ENCODE measurements around the gene APBB3. TPM values are rescaled to one million over a fixed set of nuclear protein-coding genes. Genes with fewer than 3 reads are reported as not detected.

Gene APBB3
- polyA plus RNA-seq, 3 donors = 18.5 to 24.3 (median 22.2) TPM

DNA sequence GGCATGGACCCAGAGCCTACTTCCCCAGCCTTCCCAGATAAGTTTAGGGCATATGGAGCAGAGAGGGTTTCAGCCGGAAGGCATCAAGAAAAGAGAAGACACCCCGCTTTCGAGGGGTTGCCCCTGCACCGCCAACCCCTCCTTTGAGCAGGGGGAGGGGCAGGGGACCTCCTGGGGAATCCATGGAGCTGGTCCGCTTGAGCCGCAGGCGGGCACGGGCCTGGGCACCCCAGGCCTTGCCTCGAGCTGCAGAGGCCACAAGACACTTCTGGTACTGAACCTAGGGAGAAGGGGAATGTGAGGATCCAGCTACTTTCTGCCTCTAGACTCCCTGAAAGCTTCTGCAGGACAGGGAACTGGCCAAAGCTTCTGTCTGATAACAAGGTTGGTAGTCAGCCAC, 5.9 kb downstream of the APBB3 start:
- 93 to 94% (median 94%) methylated on average over 7 to 9 of the region's 9 CpGs for WGBS, 3 donors
- H3K27ac ChIP-seq (ENCODE audit: low read depth, low read length) = no peak overlapping the region

- peak overlapping the region; percentile 63 for H3K27ac ChIP-seq (ENCODE audit: low read depth, low read length)
- 72 to 87% (median 73%) methylated on average over 3 of the region's 3 CpGs for WGBS, 3 donors
These were observed 6.4 kb downstream of the APBB3 start for GRCh38 chr5:140557965-140558364.

DNA sequence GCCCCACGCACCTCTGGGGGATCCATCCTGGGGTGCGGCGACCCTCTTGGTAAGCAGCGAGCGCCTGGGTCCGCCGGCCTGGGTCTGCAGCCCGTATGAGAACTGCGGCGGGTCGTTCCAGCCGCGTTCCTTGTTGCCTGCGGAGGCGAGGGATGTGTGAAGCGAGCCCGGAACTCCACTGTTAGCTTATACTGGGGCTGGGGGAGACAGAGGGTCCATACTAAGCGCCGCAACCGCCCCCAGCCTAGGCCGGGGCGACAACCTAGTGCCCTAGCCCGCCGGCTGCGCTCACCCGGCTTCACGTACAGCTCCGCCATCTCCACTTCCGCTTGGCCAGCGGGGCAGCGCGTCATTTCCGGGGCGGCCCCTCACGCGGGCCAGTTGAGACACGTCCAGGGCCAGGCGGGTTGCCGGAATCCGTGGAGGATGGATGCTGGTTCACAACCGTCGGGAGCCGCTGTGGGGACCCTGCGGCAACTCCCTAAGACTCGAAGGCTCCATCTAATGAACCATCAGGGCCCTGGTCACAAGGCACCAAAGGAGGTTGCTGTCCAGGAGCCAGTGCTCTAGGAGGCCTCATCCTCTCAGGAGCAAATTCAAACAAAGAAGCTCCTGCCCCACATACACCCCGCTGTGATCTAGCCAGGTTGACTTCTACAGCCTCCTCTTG, 7.1 kb downstream of the APBB3 start, which contains the start of gene SRA1:
Gene SRA1, minus strand, starts transcription at position 338 of the 670 bp plus-strand sequence. Its CDS starts 21 bp downstream, at position 317.
- WGBS, 3 donors = 1 to 2% (median 1%) methylated on average over 45 to 46 of the region's 46 CpGs
- H3K27ac ChIP-seq (ENCODE audit: low read depth, low read length) = peak within 1 kb of the TSS; percentile 81

GRCh38 chr5:140556438-140556837, 8.0 kb downstream of the APBB3 start:
- WGBS, 3 donors = 3 to 5% (median 4%) methylated on average over 6 of the region's 6 CpGs

GRCh38 chr5:140555747-140556312, 8.6 kb downstream of the APBB3 start:
- WGBS, 3 donors = 84 to 89% (median 84%) methylated on average over 1 of the region's 1 CpG
- H3K27ac ChIP-seq (ENCODE audit: low read depth, low read length) = no peak overlapping the region

More at GRCh38 chr5:140556438-140556837, 8.0 kb downstream of the APBB3 start:
- H3K27ac ChIP-seq (ENCODE audit: low read depth, low read length) = no peak overlapping the region

DNA sequence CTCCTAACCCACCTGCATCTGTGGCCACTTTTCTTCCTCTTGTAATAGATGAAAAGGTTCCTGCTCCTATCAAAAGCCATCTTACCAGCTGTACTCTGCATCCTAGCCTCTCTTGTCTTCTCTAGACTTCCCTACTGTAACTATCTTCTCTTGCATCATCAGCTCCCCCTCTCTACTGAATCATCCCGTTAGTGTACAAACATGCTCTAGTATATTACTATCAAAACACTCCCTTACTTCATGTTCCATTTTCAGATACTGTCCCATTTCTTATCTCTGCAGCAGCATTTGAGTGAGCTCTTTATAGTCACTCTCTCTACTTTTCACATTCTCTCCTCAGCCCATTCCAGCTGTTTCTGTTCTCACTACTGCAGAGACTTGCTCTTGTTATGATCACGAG, 9.9 kb downstream of the APBB3 start:
- 36 to 58% (median 53%) methylated on average over 2 of the region's 2 CpGs for WGBS, 3 donors
- no peak overlapping the region for H3K27ac ChIP-seq (ENCODE audit: low read depth, low read length)

DNA sequence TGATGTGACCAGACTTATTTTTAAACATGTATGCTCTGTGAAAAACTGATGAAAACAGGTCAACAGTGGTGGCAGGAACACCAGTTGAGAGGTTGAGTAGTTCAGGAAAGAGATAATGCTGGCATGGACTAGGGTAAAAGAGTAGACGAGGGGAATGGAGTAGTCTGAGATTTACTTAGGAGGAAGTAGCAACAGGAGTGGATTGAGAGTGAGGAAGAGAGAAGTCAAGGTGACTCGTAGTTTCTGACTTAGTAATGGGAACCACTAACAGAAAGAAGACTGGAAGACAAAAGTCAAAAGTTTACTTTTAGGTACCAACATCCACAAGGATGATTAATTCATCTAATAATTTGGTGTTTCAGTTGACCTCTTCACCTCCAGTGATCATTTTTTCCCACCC, 10.7 kb downstream of the APBB3 start:
- WGBS, 3 donors = 55 to 87% (median 57%) methylated on average over 2 of the region's 2 CpGs
- no peak overlapping the region for H3K27ac ChIP-seq (ENCODE audit: low read depth, low read length)

DNA sequence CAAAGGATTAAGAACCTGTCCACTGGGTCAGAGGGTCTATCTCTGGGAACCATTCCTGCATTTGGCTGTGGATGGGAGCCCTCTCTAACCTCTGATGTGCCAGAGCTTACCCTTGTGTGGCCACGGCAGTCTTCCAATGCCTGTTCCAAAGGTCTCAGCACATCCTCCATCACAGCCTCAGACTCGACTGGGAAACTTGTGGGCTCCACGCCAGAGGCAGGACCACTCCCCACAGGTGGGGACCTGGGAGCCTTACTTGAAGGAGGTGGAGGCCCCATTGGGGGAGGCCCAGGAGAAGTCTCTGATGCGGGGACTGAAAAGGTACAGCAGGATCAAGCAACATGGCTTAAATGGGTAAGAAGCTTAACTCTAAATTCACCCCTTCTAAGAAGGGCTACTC, 12.5 kb downstream of the APBB3 start:
- WGBS, 3 donors = 81 to 92% (median 92%) methylated on average over 4 of the region's 4 CpGs
- H3K27ac ChIP-seq (ENCODE audit: low read depth, low read length) = no peak overlapping the region

GRCh38 chr5:140550147-140551079, 14.0 kb downstream of the APBB3 start:
- H3K27ac ChIP-seq (ENCODE audit: low read depth, low read length) = no peak overlapping the region
- 84 to 90% (median 85%) methylated on average over 11 of the region's 11 CpGs for WGBS, 3 donors

DNA sequence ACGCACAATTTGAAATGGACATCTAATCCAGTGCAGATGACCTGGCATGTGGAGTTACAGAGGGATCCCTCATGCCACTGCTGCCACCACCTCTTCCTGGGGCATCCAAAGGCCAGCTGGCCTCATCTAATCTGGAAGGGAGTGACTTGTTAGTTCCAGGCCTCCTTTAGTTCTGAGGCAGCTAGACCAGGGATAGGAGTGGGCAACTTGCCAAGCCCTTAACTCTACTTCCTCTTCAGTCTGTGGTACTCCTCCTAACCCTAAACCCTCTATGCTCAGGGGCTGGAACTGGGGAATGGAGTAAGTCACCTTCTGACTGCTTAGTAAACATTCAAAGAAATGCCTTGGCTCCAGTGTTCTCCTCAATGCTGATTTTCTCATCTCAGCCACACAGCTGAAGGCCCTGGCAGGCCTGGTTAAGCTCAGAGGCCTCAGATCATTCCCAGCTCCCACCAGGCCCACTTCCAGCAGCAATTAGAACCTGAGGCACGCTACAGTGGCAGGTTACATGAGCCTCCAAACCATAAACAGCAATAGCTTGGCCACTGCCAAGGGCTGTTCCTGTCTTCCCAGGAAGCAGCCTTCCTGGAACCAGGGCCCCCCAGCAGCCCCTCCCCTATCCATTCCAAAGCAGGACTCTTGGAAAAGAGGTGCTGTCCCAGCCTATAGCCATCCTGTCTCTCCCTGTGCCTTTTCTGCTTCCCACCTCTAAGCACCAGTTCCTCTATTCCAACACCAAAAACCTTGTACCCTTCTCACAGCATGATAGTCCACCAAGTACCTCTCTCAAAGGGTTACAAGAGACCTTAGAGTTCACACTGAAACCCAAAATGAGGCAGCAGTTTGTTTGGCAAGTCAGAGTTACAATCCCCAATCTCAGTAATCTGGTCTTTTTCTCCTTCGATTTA, 14.9 kb downstream of the APBB3 start:
- 65 to 78% (median 73%) methylated on average over 3 of the region's 3 CpGs for WGBS, 3 donors

DNA sequence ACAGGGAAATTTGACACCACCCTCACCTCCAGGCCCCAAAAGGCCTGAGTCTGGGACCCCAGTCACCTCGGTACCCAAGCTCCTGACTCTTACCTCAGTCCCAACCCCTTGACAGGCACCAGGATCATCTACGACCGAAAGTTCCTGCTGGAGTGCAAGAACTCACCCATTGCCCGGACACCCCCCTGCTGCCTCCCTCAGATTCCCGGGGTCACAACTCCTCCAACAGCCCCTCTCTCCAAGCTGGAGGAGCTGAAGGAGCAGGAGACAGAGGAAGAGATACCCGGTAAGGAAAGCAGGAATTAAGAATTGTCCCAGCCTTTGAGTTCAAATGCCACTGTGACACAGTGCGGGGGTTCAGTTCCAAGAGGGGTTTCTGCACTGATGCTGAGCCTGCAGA, 15.6 kb downstream of the APBB3 start:
- 83 to 87% (median 85%) methylated on average over 7 of the region's 7 CpGs for WGBS, 3 donors
- peak overlapping the region; percentile 70 for H3K27ac ChIP-seq (ENCODE audit: low read depth, low read length)

More for the DNA sequence above, 14.9 kb downstream of the APBB3 start:
- no peak overlapping the region for H3K27ac ChIP-seq (ENCODE audit: low read depth, low read length)

- 0 to 14% (median 2%) methylated on average over 5 of the region's 5 CpGs for WGBS, 3 donors
- H3K27ac ChIP-seq (ENCODE audit: low read depth, low read length) = peak overlapping the region; percentile 70
These were observed 16.1 kb downstream of the APBB3 start for GRCh38 chr5:140548300-140548688.

- H3K27ac ChIP-seq (ENCODE audit: low read depth, low read length) = peak within 1 kb of the TSS; percentile 70
- WGBS, 3 donors = 1 to 4% (median 1%) methylated on average over 52 of the region's 52 CpGs
These were observed 16.7 kb downstream of the APBB3 start, which contains the start of gene EIF4EBP3 for GRCh38 chr5:140547508-140548299. Gene EIF4EBP3, plus strand, starts transcription at chr5:140547662. Its CDS starts 76 bp downstream, at chr5:140547738.

DNA sequence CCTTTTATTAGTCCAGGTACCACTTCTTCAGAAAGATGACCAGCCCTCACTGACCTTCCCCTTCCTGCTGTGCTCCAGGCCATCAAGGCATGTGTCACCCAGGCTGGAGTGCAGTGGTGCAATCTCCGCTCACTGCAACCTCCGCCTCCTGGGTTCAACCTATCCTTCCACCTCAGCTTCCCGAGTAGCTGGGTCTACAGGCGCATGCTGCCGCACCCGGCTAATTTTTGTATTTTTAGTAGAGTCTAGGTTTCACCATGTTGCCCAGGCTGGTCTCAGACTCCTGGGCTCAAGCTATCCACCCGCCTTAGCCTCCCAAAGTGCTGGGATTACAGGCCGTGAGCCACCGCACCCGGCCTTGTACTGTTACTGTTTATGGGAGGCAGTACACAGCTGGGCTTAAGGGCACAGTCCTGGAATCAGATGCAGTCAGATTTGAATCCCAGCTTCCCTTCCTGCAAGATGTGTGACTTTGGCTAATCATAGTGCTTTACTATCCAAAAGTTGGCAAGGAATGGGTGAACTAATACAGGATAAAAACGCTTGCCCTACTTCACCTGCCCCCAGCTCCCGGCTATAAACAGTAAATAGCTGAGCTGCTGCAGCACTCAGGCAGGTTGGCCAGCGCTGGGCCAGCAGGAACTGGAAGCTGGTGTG, 17.4 kb downstream of the APBB3 start:
- H3K27ac ChIP-seq (ENCODE audit: low read depth, low read length) = peak overlapping the region; percentile 51
- WGBS, 3 donors = 33 to 47% (median 38%) methylated on average over 13 of the region's 13 CpGs

GRCh38 chr5:140545606-140546005, 18.8 kb downstream of the APBB3 start:
- H3K27ac ChIP-seq (ENCODE audit: low read depth, low read length) = no peak overlapping the region
- 97 to 99% (median 98%) methylated on average over 10 of the region's 10 CpGs for WGBS, 3 donors

- no peak overlapping the region for H3K27ac ChIP-seq (ENCODE audit: low read depth, low read length)
- WGBS, 3 donors = 96 to 99% (median 96%) methylated on average over 7 of the region's 7 CpGs
These were observed 19.4 kb downstream of the APBB3 start for GRCh38 chr5:140544986-140545385.

- no peak overlapping the region for H3K27ac ChIP-seq (ENCODE audit: low read depth, low read length)
- WGBS, 3 donors = 85 to 98% (median 96%) methylated on average over 5 of the region's 5 CpGs
These were observed 21.4 kb downstream of the APBB3 start for GRCh38 chr5:140542972-140543371.

Measured in adipose tissue (tissue), 3 donors.